ENCODE results near the gene PEX26.

The PEX26 gene

GRCh38 chr22:18077639-18078328 is at the start of gene PEX26:
Gene PEX26, plus strand, starts transcription at chr22:18077990. Its CDS starts 387 bp downstream, at chr22:18078377.
- Histone ChIP-seq H3K27me3 (no peaks in the 10 kb centered on the region), H3K4me3 (peak within 1 kb of the TSS; percentile 77 to 90), H3K9me3 (no peaks in the 10 kb centered on the region), H3K4me1 (peaks cover 6 to 37% (median 31%) of the 10 kb centered on the region in 4 donors), H3K36me3 (peaks cover 15 to 33% (median 30%) of the 10 kb centered on the region in 3 donors), H3K27ac (peak within 1 kb of the TSS; percentile 74 to 77)
- no peak for TF ChIP-seq CTCF (IDR thresholded peaks at IDR 0.05)
- peak; percentile 96 to 97 for DNase-seq
- intact Hi-C loops (cut with DNase I; ENCODE audit: low total_unique reads): loop anchor here (2.0 to 10.0 kb wide), 4 partner anchors 53 to 250 kb away; partner anchors contain the start of gene MICAL3

- H3K4me1 ChIP-seq: peaks cover 0 to 38% (median 26%) of the 10 kb centered on the region in 4 donors
- no peaks in the 10 kb centered on the region for H3K9me3 ChIP-seq
- H3K4me3 ChIP-seq: no peak overlapping the region
- intact Hi-C loops (cut with DNase I; ENCODE audit: low total_unique reads): loop anchor here (10.0 kb wide), 1 partner anchor 46 kb away; the partner anchor contains the start of gene PEX26
- no peak for TF ChIP-seq CTCF (IDR thresholded peaks at IDR 0.05)
- no peaks in the 10 kb centered on the region for H3K36me3 ChIP-seq
- H3K27ac ChIP-seq: no peak overlapping the region
- no peaks in the 10 kb centered on the region for H3K27me3 ChIP-seq
- peak in 1 of 2 donors; percentile 20 for DNase-seq
These were observed 48.8 kb upstream of the PEX26 start for GRCh38 chr22:18028817-18029527.

GRCh38 chr22:18029686-18030267 is 48.0 kb upstream of the PEX26 start:
- Histone ChIP-seq H3K27ac (no peak overlapping the region), H3K4me1 (peaks cover 0 to 43% (median 31%) of the 10 kb centered on the region in 4 donors), H3K4me3 (no peak overlapping the region), H3K27me3 (no peaks in the 10 kb centered on the region), H3K9me3 (no peaks in the 10 kb centered on the region), H3K36me3 (no peaks in the 10 kb centered on the region)
- peak in 1 of 2 donors; percentile 21 for DNase-seq
- intact Hi-C loops (cut with DNase I; ENCODE audit: low total_unique reads): loop anchor here (10.0 kb wide), 1 partner anchor 45 kb away; the partner anchor contains the start of gene PEX26
- no peak for TF ChIP-seq CTCF (IDR thresholded peaks at IDR 0.05)

DNA sequence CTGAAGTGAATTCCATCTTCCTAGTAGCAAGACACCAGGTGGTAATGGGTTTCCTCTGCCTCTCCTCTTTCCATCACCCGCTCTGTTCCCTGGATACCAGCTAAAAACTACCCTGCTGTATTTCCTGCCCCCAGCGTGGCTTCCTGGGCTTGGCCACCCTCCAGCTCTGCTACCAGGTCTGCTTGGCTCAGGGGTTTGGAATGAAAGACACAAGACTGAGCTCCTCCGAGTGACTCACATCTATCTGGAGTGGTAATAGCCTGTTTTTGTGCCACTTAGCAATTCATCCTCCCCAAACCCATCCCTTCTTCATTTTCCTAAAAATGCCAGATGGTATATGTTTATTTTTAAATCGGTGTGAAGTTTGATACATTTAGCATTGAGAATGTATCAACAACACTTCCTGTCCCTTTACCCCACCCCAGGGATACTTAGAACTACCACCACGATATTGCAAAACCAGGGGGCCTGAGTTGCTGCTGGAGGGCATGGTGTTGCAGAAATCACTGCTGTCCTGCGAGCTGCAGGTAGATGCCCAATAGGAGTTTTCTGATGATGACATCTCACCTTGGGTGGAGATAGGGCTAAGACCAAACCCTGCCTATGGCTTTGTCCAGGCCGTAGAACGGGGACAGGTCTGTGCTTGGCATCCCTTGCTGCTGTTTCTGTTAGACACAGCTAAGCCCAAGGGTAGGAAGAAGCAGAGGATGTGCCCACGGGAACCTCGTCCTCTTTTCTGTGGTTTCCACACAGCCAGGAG is 45.9 kb upstream of the PEX26 start:
- no peak overlapping the region for H3K4me3 ChIP-seq
- peak in 1 of 2 donors; percentile 78 for DNase-seq
- no peaks in the 10 kb centered on the region for H3K27me3 ChIP-seq
- intact Hi-C loops (cut with DNase I; ENCODE audit: low total_unique reads): no loop called here
- peak overlapping the region; percentile 75 to 77 for H3K27ac ChIP-seq
- TF ChIP-seq CTCF (IDR thresholded peaks at IDR 0.05): no peak
- no peaks in the 10 kb centered on the region for H3K9me3 ChIP-seq
- H3K36me3 ChIP-seq: no peaks in the 10 kb centered on the region
- H3K4me1 ChIP-seq: peaks cover 0 to 55% (median 38%) of the 10 kb centered on the region in 4 donors

DNA sequence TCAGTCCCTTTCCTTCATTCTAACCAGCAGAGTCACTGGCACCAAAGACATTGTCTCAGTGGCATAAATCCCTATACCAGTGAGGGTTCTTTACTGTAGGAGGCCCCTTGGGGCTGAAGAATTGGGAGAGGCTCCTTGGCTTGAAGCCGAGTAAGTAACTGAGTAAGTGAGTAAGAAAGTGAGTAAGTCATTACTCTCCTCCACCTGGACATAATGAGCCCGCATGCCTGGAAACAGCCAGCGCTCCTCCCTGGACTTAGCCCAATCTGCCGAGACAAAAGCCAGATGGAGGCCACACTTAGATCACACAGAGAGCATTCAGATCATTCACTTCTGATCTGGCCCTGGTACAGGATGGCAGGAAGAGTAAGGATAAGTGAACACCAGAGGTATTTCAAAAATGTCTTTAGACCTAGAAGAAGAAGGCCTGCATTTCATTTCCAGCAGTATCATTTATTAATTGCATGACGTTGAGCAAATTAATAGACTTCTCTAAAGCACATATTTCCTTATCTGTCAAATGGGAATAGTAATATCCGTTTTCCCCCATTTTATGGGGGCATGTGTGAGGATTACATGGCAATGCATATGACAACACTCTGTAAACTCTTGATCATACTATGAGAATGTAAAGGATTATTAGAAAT is 45.2 kb upstream of the PEX26 start:
- Histone ChIP-seq H3K27me3 (no peaks in the 10 kb centered on the region), H3K4me1 (peaks cover 0 to 58% (median 38%) of the 10 kb centered on the region in 4 donors), H3K36me3 (no peaks in the 10 kb centered on the region), H3K4me3 (no peak overlapping the region), H3K27ac (peak overlapping the region; percentile 75 to 77), H3K9me3 (no peaks in the 10 kb centered on the region)
- DNase-seq: no peak
- intact Hi-C loops (cut with DNase I; ENCODE audit: low total_unique reads): no loop called here
- no peak for TF ChIP-seq CTCF (IDR thresholded peaks at IDR 0.05)

Data from tibial artery (tissue), 4 donors.